AG09309 (cell line): ENCODE results near the gene CYP39A1.

Experiments used
- DNase-seq: peaks from one replicate; pipeline ENCODE4 v3.0.0-alpha.2; 2010; ENCODE audit warnings: low read depth
- H3K4me3 ChIP-seq: 2 replicates; pipeline ENCODE4 v1.5.1; 2011; ENCODE audit warnings: mild to moderate bottlenecking, low read depth, low read length, moderate library complexity; ENCODE audit not compliant: control insufficient read depth
- CTCF ChIP-seq: IDR thresholded peaks from 2 replicates; pipeline ENCODE4 v1.5.1; 2011; ENCODE audit warnings: mild to moderate bottlenecking, low read depth, low read length, inconsistent platforms; ENCODE audit not compliant: insufficient read depth, control insufficient read depth; ENCODE audit errors: missing control alignments

Gene CYP39A1

DNA sequence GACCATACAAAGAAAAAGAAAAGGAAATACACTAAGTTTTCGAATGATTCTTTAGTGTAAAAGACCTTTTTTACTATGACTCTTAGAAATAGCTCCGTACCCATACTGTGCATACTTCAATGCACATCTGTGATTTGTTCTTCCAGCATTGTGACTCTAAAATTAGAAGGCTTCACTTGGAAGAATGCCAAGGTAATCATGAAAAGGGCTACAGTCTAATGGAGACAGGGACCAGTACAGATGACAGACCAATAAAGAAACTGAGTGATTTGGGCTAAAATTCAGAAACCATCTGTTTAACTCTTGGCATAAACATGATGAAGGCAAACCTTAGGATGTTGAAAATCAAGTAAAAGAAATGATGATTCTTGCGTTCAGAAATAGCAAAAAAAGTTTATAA lies 46.3 kb downstream of the CYP39A1 start:
- TF ChIP-seq CTCF = no peak
- DNase-seq = no peak
- no peak overlapping the region for H3K4me3 ChIP-seq

- DNase-seq = no peak
- H3K4me3 ChIP-seq = no peak overlapping the region
- TF ChIP-seq CTCF = no peak
These were observed 47.4 kb downstream of the CYP39A1 start for GRCh38 chr6:46605091-46605797.

DNA sequence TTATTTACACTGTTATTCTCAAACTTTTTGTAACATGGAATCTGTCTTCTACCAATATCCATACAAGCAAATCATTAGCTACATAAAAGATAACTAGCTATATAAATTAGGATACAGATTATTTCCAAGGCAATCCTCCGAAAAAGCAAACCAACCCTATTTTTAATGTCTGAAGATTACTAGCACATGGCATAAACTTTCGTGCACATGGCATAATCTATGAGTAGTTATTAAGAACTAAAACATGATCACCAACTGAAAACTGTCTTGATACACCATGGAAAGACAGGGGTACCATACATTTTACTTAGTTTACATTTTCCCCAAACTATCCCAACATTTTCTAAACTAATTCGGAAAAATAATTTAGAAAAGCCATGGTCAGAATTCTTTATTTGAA lies 54.4 kb downstream of the CYP39A1 start:
- no peak for DNase-seq
- TF ChIP-seq CTCF = no peak
- H3K4me3 ChIP-seq = no peak overlapping the region

- no peak for DNase-seq
- no peak overlapping the region for H3K4me3 ChIP-seq
- no peak for TF ChIP-seq CTCF
These were observed 59.9 kb downstream of the CYP39A1 start for GRCh38 chr6:46592740-46593139.

- TF ChIP-seq CTCF = no peak
- no peak for DNase-seq
- no peak overlapping the region for H3K4me3 ChIP-seq
These were observed 60.6 kb downstream of the CYP39A1 start for GRCh38 chr6:46592046-46592445.

DNA sequence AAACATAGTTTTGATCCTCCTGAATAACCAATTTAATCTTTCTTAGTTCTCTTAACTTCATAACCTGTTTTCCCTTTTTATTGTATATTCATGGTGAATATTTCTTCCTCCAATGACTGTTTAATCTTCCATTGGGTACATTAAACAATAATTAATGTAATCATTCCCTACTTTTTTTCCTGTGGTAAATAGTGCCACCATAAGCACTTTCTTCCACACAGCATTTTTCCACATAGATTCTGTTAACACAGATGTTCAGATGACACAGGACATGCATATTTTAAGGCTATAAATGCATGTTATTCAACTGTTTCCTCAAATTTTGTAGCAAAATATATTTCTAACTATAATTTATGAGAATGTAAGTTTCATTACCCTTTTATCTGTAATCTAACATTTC lies 61.9 kb downstream of the CYP39A1 start:
- DNase-seq = no peak
- no peak overlapping the region for H3K4me3 ChIP-seq
- no peak for TF ChIP-seq CTCF
